ENCODE measurements around the gene FGF12. TPM values are rescaled to one million over a fixed set of nuclear protein-coding genes. Genes with fewer than 3 reads are reported as not detected.

FGF12 gene
- total RNA-seq, 1 experiment from 2014 or later: 0.51 TPM

GRCh38 chr3:192207239-192207638, 520.1 kb downstream of the FGF12 start:
- intact Hi-C loops (cut with micrococcal nuclease; ENCODE audit: unreplicated experiment): no loop called here
- Histone ChIP-seq H3K27ac (ENCODE audit: low read length) (no peak overlapping the region), H3K4me3 (ENCODE audit: low read depth in 2 of 2, low read length in 2 of 2) (no peak overlapping the region), H3K9me3 (ENCODE audit: control insufficient read depth, insufficient read depth, low read depth, low read length) (no peaks in the 10 kb centered on the region), H3K36me3 (ENCODE audit: control insufficient read depth, insufficient read depth, low read length) (no peaks in the 10 kb centered on the region), H3K27me3 (ENCODE audit: control insufficient read depth, insufficient read depth, low read length) (no peaks in the 10 kb centered on the region), H3K4me1 (ENCODE audit: control insufficient read depth, insufficient read depth, low read length) (no peaks in the 10 kb centered on the region)
- ChIA-PET POLR2A (no interaction called here), CTCF (interaction anchor here (0.6 kb wide), 1 partner anchor 490 kb away, joined by 4 read pairs; no protein-coding TSS in a partner anchor)
- no peak for ATAC-seq
- BruUV-seq (replicated peaks): no TSS peak
- no peak for DNase-seq (ENCODE audit: low read depth, low spot score)
- TF ChIP-seq TCF7L2 (IDR thresholded peaks at IDR 0.05; ENCODE audit: low read depth, low read length): no peak
- TF ChIP-seq CTCF (IDR thresholded peaks at IDR 0.05): no peak
- no peak for TF ChIP-seq POLR2AphosphoS5 (IDR thresholded peaks at IDR 0.05; ENCODE audit: low read depth, low read length)
- TF ChIP-seq SIN3A (IDR thresholded peaks at IDR 0.05; ENCODE audit: borderline replicate concordance, insufficient read depth, low read depth, low read length): no peak
- TF ChIP-seq REST (IDR thresholded peaks at IDR 0.05; ENCODE audit: insufficient read depth in 1 of 2, low read depth in 2 of 2, low read length in 1 of 2): no peak
- in situ Hi-C loops (cut with HindIII; ENCODE audit: low pct_unique_long_range_greater_than_20kb, low sequenced_read_pairs): no loop called here

GRCh38 chr3:192194085-192194484, 533.3 kb downstream of the FGF12 start:
- no peaks in the 10 kb centered on the region for H3K36me3 ChIP-seq (ENCODE audit: control insufficient read depth, insufficient read depth, low read length)
- intact Hi-C loops (cut with micrococcal nuclease; ENCODE audit: unreplicated experiment) (no loop called here), in situ Hi-C loops (cut with HindIII; ENCODE audit: low pct_unique_long_range_greater_than_20kb, low sequenced_read_pairs) (no loop called here)
- DNase-seq (ENCODE audit: low read depth, low spot score) (no peak), ATAC-seq (no peak)
- ChIA-PET CTCF (no interaction called here), POLR2A (no interaction called here)
- no TSS peak for BruUV-seq (replicated peaks)
- TF ChIP-seq SIN3A (IDR thresholded peaks at IDR 0.05; ENCODE audit: borderline replicate concordance, insufficient read depth, low read depth, low read length) (no peak), CTCF (IDR thresholded peaks at IDR 0.05) (no peak), REST (IDR thresholded peaks at IDR 0.05; ENCODE audit: insufficient read depth in 1 of 2, low read depth in 2 of 2, low read length in 1 of 2) (no peak), TCF7L2 (IDR thresholded peaks at IDR 0.05; ENCODE audit: low read depth, low read length) (no peak), POLR2AphosphoS5 (IDR thresholded peaks at IDR 0.05; ENCODE audit: low read depth, low read length) (no peak)
- H3K4me3 ChIP-seq (ENCODE audit: low read depth in 2 of 2, low read length in 2 of 2): no peak overlapping the region
- H3K27ac ChIP-seq (ENCODE audit: low read length): no peak overlapping the region
- no peaks in the 10 kb centered on the region for H3K9me3 ChIP-seq (ENCODE audit: control insufficient read depth, insufficient read depth, low read depth, low read length)
- no peaks in the 10 kb centered on the region for H3K27me3 ChIP-seq (ENCODE audit: control insufficient read depth, insufficient read depth, low read length)
- H3K4me1 ChIP-seq (ENCODE audit: control insufficient read depth, insufficient read depth, low read length): no peaks in the 10 kb centered on the region

Measured in Panc1 (cell line).